Measurements from ENCODE around the gene SSR4.

- TF ChIP-seq, protein P1, sequence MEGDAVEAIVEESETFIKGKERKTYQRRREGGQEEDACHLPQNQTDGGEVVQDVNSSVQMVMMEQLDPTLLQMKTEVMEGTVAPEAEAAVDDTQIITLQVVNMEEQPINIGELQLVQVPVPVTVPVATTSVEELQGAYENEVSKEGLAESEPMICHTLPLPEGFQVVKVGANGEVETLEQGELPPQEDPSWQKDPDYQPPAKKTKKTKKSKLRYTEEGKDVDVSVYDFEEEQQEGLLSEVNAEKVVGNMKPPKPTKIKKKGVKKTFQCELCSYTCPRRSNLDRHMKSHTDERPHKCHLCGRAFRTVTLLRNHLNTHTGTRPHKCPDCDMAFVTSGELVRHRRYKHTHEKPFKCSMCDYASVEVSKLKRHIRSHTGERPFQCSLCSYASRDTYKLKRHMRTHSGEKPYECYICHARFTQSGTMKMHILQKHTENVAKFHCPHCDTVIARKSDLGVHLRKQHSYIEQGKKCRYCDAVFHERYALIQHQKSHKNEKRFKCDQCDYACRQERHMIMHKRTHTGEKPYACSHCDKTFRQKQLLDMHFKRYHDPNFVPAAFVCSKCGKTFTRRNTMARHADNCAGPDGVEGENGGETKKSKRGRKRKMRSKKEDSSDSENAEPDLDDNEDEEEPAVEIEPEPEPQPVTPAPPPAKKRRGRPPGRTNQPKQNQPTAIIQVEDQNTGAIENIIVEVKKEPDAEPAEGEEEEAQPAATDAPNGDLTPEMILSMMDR (conservative IDR thresholded peaks at IDR 0.05 in 1 of 2, IDR thresholded peaks at IDR 0.05 in 1 of 2; ENCODE audit: low read depth in 1 of 2, low read length in 2 of 2): no peak
- no peak for TF ChIP-seq EZH2 (IDR thresholded peaks at IDR 0.05; ENCODE audit: low read length, missing control alignments)
Observed at GRCh38 chrX:153794897-153795816, 689 bp downstream of the SSR4 start.

Measured in fibroblast of lung (primary cell).